Pulmonary artery endothelial cell (primary cell): Measurements from ENCODE around the gene INHBB. TPM values are rescaled to one million over a fixed set of nuclear protein-coding genes. Genes with fewer than 3 reads are reported as not detected.
A peak's percentile ranks its signal among the peaks of the same experiment; 100 is the strongest.

Experiments used
- DNase-seq: peaks from one replicate; pipeline ENCODE4 v3.0.0-alpha.2; 2011; ENCODE audit warnings: low read depth, low spot score
- total RNA-seq: library from RNA; depleted of rRNA; stranded (reverse); fragments of >200 nt; gene quantifications from 2 replicates; pipeline ENCODE4 v1.2.3, GENCODE V29; 2014

INHBB gene
- total RNA-seq, 1 donor from 2014 or later: 1.7 TPM

GRCh38 chr2:120341977-120342376 lies 4.0 kb upstream of the INHBB start:
- DNase-seq: no peak

- no peak for DNase-seq
These were observed 3.5 kb upstream of the INHBB start for GRCh38 chr2:120342446-120342845.

- DNase-seq: no peak
These were observed 2.9 kb upstream of the INHBB start for GRCh38 chr2:120343100-120343432.

- peak; percentile 19 for DNase-seq
These were observed 2.4 kb upstream of the INHBB start for GRCh38 chr2:120343433-120344105.

GRCh38 chr2:120344214-120344975 lies 1.5 kb upstream of the INHBB start:
- no peak for DNase-seq

GRCh38 chr2:120344976-120345581 lies 857 bp upstream of the INHBB start:
- no peak for DNase-seq

GRCh38 chr2:120345608-120346007 lies 328 bp upstream of the INHBB start:
- no peak for DNase-seq

GRCh38 chr2:120346667-120347358 lies 877 bp downstream of the INHBB start:
- no peak for DNase-seq

GRCh38 chr2:120347396-120348060 lies 1.6 kb downstream of the INHBB start:
- no peak for DNase-seq

GRCh38 chr2:120348134-120348736 lies 2.3 kb downstream of the INHBB start:
- no peak for DNase-seq

GRCh38 chr2:120348737-120349439 lies 3.0 kb downstream of the INHBB start:
- no peak for DNase-seq

GRCh38 chr2:120349440-120349921 lies 3.5 kb downstream of the INHBB start:
- no peak for DNase-seq

GRCh38 chr2:120350080-120350479 lies 4.1 kb downstream of the INHBB start:
- no peak for DNase-seq

- no peak for DNase-seq
These were observed 4.9 kb downstream of the INHBB start for GRCh38 chr2:120350801-120351320.

- no peak for DNase-seq
These were observed 7.0 kb downstream of the INHBB start for GRCh38 chr2:120352696-120353590.

GRCh38 chr2:120353591-120353898 lies 7.6 kb downstream of the INHBB start:
- no peak for DNase-seq

GRCh38 chr2:120353931-120354330 lies 8.0 kb downstream of the INHBB start:
- DNase-seq: no peak

GRCh38 chr2:120354467-120354866 lies 8.5 kb downstream of the INHBB start:
- no peak for DNase-seq
